B cell (primary cell): ENCODE data around the gene MTUS2. TPM values are rescaled to one million over a fixed set of nuclear protein-coding genes. Genes with fewer than 3 reads are reported as not detected.

Experiments
- ATAC-seq: fragments of 200-7000 bp; cut with Tn5 transposase; one replicate; pipeline ENCODE4 v1.10.0; 2021; ENCODE audit warnings: low read depth, mild to moderate bottlenecking, moderate number of reproducible peaks, moderate library complexity
- CTCF ChIA-PET: fragments of 350-600 bp; sonication (Branson Sonifier 250); formaldehyde crosslinking; loops from one replicate; lab custom pipeline; 2021; ENCODE audit warnings: antibody characterized with exemption, inconsistent platforms; lab: Charles Lee
- POLR2A ChIA-PET: fragments of 350-600 bp; sonication (Branson Sonifier 250); formaldehyde crosslinking; loops from one replicate; lab custom pipeline; 2021; ENCODE audit warnings: antibody characterized with exemption; lab: Charles Lee
- DNase-seq: peaks from one replicate; pipeline ENCODE4 v3.0.0; 2013
- H2AFZ ChIP-seq: 2 replicates; pipeline ENCODE4 v1.6.1; 2012; ENCODE audit warnings: mild to moderate bottlenecking, low read depth, low read length; ENCODE audit not compliant: insufficient read depth, poor library complexity, severe bottlenecking
- H3K27ac ChIP-seq, 2 donors: 1 replicate in 1 of 2; 2 replicates in 1 of 2; pipeline ENCODE4 v1.5.1; 2012 to 2013; ENCODE audit warnings: low read length in 2 of 2, mild to moderate bottlenecking in 2 of 2, moderate library complexity in 1 of 2
- H3K27me3 ChIP-seq, 4 experiments: fragments of 200-600 bp in 1 of 4; sonication (generic) in 1 of 4; replicated peaks in 1 of 4; 1 replicate in 2 of 4; 2 replicates in 2 of 4; pipeline versions ENCODE4 v1.6.1 to v1.7.0; 2013 to 2016; ENCODE audit warnings: low read length in 3 of 4, mild to moderate bottlenecking in 2 of 4, mixed read lengths in 1 of 4, moderate library complexity in 1 of 4; ENCODE audit not compliant: insufficient read depth in 4 of 4, control insufficient read depth in 3 of 4; ENCODE audit errors: control extremely low read depth in 1 of 4
- H3K36me3 ChIP-seq, 2 experiments: replicated peaks in 1 of 2; 1 replicate in 1 of 2; 2 replicates in 1 of 2; pipeline versions ENCODE4 v1.6.1 to v1.7.1; 2013; ENCODE audit warnings: low read length in 1 of 2; ENCODE audit not compliant: insufficient read depth in 2 of 2, control insufficient read depth in 1 of 2; ENCODE audit errors: control extremely low read depth in 1 of 2, extremely low read depth in 1 of 2
- H3K4me1 ChIP-seq, 2 donors: fragments of 200-600 bp in 1 of 2; sonication (generic) in 1 of 2; 1 replicate in 1 of 2; 2 replicates in 1 of 2; pipeline versions ENCODE4 v1.5.1 to v1.6.1; 2013 to 2017; ENCODE audit warnings: low read length in 2 of 2; ENCODE audit not compliant: control insufficient read depth in 2 of 2, insufficient read depth in 2 of 2
- H3K4me2 ChIP-seq: replicated peaks from 2 replicates; pipeline ENCODE3; 2012; ENCODE audit warnings: mild to moderate bottlenecking, low read depth, low read length; ENCODE audit not compliant: poor library complexity, severe bottlenecking
- H3K4me3 ChIP-seq, 5 experiments: fragments of 200-600 bp in 1 of 5; sonication (generic) in 1 of 5; 1 replicate in 3 of 5; 2 replicates in 2 of 5; pipeline versions ENCODE4 v1.5.1 to v1.7.0; 2011 to 2016; ENCODE audit warnings: low read length in 4 of 5, mild to moderate bottlenecking in 4 of 5, low read depth in 2 of 5, control low read depth in 1 of 5, moderate library complexity in 1 of 5; ENCODE audit not compliant: insufficient read depth in 1 of 5; ENCODE audit errors: control extremely low read depth in 1 of 5, extremely low read depth in 1 of 5
- H3K79me2 ChIP-seq: fragments of 200-600 bp; sonication (generic); one replicate; pipeline ENCODE4 v1.6.0; 2016; ENCODE audit warnings: low read length; ENCODE audit not compliant: control insufficient read depth, insufficient read depth
- H3K9ac ChIP-seq: fragments of 200-600 bp; sonication (generic); 2 replicates; pipeline ENCODE4 v1.6.1; 2017; ENCODE audit warnings: mild to moderate bottlenecking, low read length, moderate library complexity
- H3K9me3 ChIP-seq, 3 donors: one replicate each; pipeline versions ENCODE4 v1.6.1 to v1.7.1; 2013; ENCODE audit warnings: low read length in 2 of 3; ENCODE audit not compliant: control insufficient read depth in 2 of 3, insufficient read depth in 1 of 3; ENCODE audit errors: control extremely low read depth in 1 of 3
- H4K20me1 ChIP-seq: 2 replicates; pipeline ENCODE4 v1.6.0; 2012; ENCODE audit warnings: mild to moderate bottlenecking, low read length; ENCODE audit not compliant: insufficient read depth, control insufficient read depth, poor library complexity, severe bottlenecking
- H3K27ac Mint-ChIP-seq: one replicate; pipeline ENCODE4 v1.8.0; 2021; ENCODE audit warnings: mixed read lengths
- H3K27me3 Mint-ChIP-seq: one replicate; pipeline ENCODE4 v1.8.0; 2021; ENCODE audit warnings: mixed read lengths
- H3K4me1 Mint-ChIP-seq: one replicate; pipeline ENCODE4 v1.8.0; 2021; ENCODE audit warnings: mixed read lengths
- H3K4me3 Mint-ChIP-seq: one replicate; pipeline ENCODE4 v1.8.0; 2021; ENCODE audit warnings: mixed read lengths
- H3K9me3 Mint-ChIP-seq: one replicate; pipeline ENCODE4 v1.8.0; 2022; ENCODE audit warnings: mixed read lengths; ENCODE audit not compliant: insufficient read depth
- EZH2 ChIP-seq: IDR thresholded peaks from 2 replicates; pipeline ENCODE4 v1.6.1; 2012; ENCODE audit warnings: borderline replicate concordance, low read depth, mild to moderate bottlenecking, moderate library complexity, low read length; ENCODE audit not compliant: insufficient read depth, poor library complexity, severe bottlenecking
- WGBS: methylation state at CpG from one replicate; pipeline ENCODE4 v1.1.5; 2013; ENCODE audit warnings: missing lambda C conversion rate; ENCODE audit not compliant: insufficient coverage; 5-methylcytosine and 5-hydroxymethylcytosine counted together
- intact Hi-C: fragments of 100-400 bp; cut with micrococcal nuclease; formaldehyde crosslinking; loops from one replicate; pipeline ENCODE4 v1.10.0; 2022
- polyA plus RNA-seq: library from polyadenylated mRNA; depleted of rRNA; stranded (reverse); fragments of >200 nt; gene quantifications from 2 replicates; pipeline ENCODE4 v1.2.3, GENCODE V29; 2012
- total RNA-seq, 2 donors: library from RNA; stranded (reverse); fragments of 120-200 nt in 1 of 2; gene quantifications; 1 replicate in 1 of 2; 2 replicates in 1 of 2; pipeline versions ENCODE4 v1.2.3 to v1.2.4, GENCODE V29; 2013 to 2022
- TF ChIP-seq, protein P1 (sequence below): fragments of 200-600 bp; IDR thresholded peaks from one replicate; pipeline ENCODE4 v1.8.0; 2022; ENCODE audit warnings: antibody characterized with exemption, mild to moderate bottlenecking

MTUS2 gene
- total and polyA plus RNA-seq, 2 donors (not counting 1 experiment from before 2014, with no cell fraction given), result 0.12 TPM; not detected in 1

DNA sequence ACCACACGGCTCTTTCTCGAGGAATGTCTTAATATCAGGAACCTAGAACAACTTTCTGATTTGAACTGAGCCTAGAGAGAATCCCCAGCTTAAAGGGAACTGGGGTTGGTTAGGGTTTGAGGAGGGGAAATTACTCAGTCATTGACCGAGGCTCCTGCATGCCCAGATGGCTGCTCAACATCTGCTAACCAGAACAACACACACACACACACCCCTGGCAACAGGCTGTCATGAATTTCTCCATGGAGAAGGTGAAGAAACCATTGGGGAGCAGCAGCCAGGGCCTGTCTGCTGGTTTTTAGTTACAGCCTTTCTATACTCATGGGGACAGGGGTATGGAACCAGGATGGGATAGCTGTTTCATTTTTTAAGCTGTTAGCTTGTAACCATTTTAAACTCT lies 5.2 kb downstream of the MTUS2 start:
- H3K4me1 Mint-ChIP-seq, result peaks cover 3% of the 10 kb centered on the region
- H3K79me2 ChIP-seq, result no peaks in the 10 kb centered on the region
- H3K27me3 Mint-ChIP-seq, result peaks cover 48% of the 10 kb centered on the region
- H3K4me3 ChIP-seq, result no peak overlapping the region
- TF ChIP-seq, protein P1, sequence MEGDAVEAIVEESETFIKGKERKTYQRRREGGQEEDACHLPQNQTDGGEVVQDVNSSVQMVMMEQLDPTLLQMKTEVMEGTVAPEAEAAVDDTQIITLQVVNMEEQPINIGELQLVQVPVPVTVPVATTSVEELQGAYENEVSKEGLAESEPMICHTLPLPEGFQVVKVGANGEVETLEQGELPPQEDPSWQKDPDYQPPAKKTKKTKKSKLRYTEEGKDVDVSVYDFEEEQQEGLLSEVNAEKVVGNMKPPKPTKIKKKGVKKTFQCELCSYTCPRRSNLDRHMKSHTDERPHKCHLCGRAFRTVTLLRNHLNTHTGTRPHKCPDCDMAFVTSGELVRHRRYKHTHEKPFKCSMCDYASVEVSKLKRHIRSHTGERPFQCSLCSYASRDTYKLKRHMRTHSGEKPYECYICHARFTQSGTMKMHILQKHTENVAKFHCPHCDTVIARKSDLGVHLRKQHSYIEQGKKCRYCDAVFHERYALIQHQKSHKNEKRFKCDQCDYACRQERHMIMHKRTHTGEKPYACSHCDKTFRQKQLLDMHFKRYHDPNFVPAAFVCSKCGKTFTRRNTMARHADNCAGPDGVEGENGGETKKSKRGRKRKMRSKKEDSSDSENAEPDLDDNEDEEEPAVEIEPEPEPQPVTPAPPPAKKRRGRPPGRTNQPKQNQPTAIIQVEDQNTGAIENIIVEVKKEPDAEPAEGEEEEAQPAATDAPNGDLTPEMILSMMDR, result no peak
- no peak for TF ChIP-seq EZH2
- no peak overlapping the region for H3K9ac ChIP-seq
- POLR2A ChIA-PET, result no interaction called here
- H2AFZ ChIP-seq, result no peak overlapping the region
- intact Hi-C loops, result no loop called here
- no CpG with 5 or more reads among the region's 3 CpGs for WGBS
- H4K20me1 ChIP-seq, result no peaks in the 10 kb centered on the region
- H3K36me3 ChIP-seq, result no peaks in the 10 kb centered on the region
- no peak overlapping the region for H3K27ac Mint-ChIP-seq
- CTCF ChIA-PET, result no interaction called here
- H3K27me3 ChIP-seq, result peaks cover 0 to 36% (median 15%) of the 10 kb centered on the region in 4 experiments
- peaks cover 5 to 20% (median 12%) of the 10 kb centered on the region in 3 donors for H3K9me3 ChIP-seq
- H3K4me1 ChIP-seq, result peaks cover 4 to 5% of the 10 kb centered on the region in 2 donors
- H3K4me3 Mint-ChIP-seq, result no peak overlapping the region
- no peak overlapping the region for H3K27ac ChIP-seq
- H3K9me3 Mint-ChIP-seq, result peaks cover 3% of the 10 kb centered on the region
- no peak overlapping the region for H3K4me2 ChIP-seq
- DNase-seq, result no peak
- ATAC-seq, result no peak

DNA sequence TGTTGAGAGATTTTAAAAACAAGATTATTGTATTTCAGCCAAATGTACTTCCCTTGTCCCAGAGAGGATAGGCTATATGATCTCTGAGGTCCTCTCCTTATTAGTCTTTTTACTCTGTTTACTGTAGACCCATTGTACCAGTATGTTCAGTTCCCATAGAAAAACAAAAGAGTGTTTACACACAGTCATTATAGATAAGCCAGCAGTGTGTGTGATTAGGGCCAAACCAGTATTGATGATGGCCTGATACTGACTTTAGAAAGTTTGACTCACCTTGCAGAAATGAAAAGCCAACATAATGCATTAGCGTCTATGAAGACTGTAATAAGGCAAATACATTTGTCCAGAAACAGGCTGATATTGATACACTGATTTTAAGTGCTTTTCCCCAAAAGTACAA lies 6.2 kb downstream of the MTUS2 start:
- Histone ChIP-seq H3K4me3 (no peak overlapping the region), H3K9ac (no peak overlapping the region), H3K79me2 (no peaks in the 10 kb centered on the region), H3K27ac (no peak overlapping the region), H4K20me1 (no peaks in the 10 kb centered on the region), H3K9me3 (peaks cover 9 to 30% (median 11%) of the 10 kb centered on the region in 3 donors), H3K4me2 (no peak overlapping the region), H3K36me3 (no peaks in the 10 kb centered on the region), H2AFZ (no peak overlapping the region), H3K27me3 (peaks cover 0 to 29% (median 10%) of the 10 kb centered on the region in 4 experiments), H3K4me1 (no peaks in the 10 kb centered on the region)
- Mint-ChIP-seq H3K27me3 (peaks cover 43% of the 10 kb centered on the region), H3K9me3 (peaks cover 10% of the 10 kb centered on the region), H3K27ac (no peak overlapping the region), H3K4me3 (no peak overlapping the region), H3K4me1 (no peaks in the 10 kb centered on the region)
- no peak for ATAC-seq
- POLR2A ChIA-PET, result no interaction called here
- no CpG with 5 or more reads among the region's 1 CpG for WGBS
- CTCF ChIA-PET, result no interaction called here
- TF ChIP-seq, protein P1, result no peak
- TF ChIP-seq EZH2, result no peak
- DNase-seq, result no peak
- intact Hi-C loops, result no loop called here
